Measurements from ENCODE around the gene SEPTIN8.
"Not testable (repeated sequence)": the region's sequence is repeated elsewhere in the genome, so short reads cannot be mapped to it uniquely, and the experiment has no call there.

Gene SEPTIN8

GRCh38 chr5:132812123-132812765, 35.2 kb upstream of the SEPTIN8 start:
- TF ChIP-seq CTCF (IDR thresholded peaks at IDR 0.05; ENCODE audit: poor library complexity, severe bottlenecking) = no peak
- Histone ChIP-seq H3K36me3 (ENCODE audit: low read depth) (no peaks in the 10 kb centered on the region), H3K27ac (ENCODE audit: poor library complexity, severe bottlenecking) (no peak overlapping the region), H3K4me3 (ENCODE audit: severe bottlenecking) (no peak overlapping the region), H3K4me1 (ENCODE audit: insufficient read depth, poor library complexity, severe bottlenecking) (peaks cover 4% of the 10 kb centered on the region), H3K27me3 (ENCODE audit: insufficient read depth, poor library complexity, severe bottlenecking) (no peaks in the 10 kb centered on the region), H3K9me3 (ENCODE audit: severe bottlenecking) (no peaks in the 10 kb centered on the region)
- no peak for DNase-seq (ENCODE audit: low spot score)
- ATAC-seq (ENCODE audit: low read depth) = no peak

GRCh38 chr5:132810605-132811004, 33.6 kb upstream of the SEPTIN8 start:
- Histone ChIP-seq H3K4me1 (ENCODE audit: insufficient read depth, poor library complexity, severe bottlenecking) (peaks cover 4% of the 10 kb centered on the region), H3K4me3 (ENCODE audit: severe bottlenecking) (no peak overlapping the region), H3K27ac (ENCODE audit: poor library complexity, severe bottlenecking) (no peak overlapping the region), H3K36me3 (ENCODE audit: low read depth) (no peaks in the 10 kb centered on the region), H3K27me3 (ENCODE audit: insufficient read depth, poor library complexity, severe bottlenecking) (no peaks in the 10 kb centered on the region), H3K9me3 (ENCODE audit: severe bottlenecking) (no peaks in the 10 kb centered on the region)
- no peak for TF ChIP-seq CTCF (IDR thresholded peaks at IDR 0.05; ENCODE audit: poor library complexity, severe bottlenecking)
- ATAC-seq (ENCODE audit: low read depth) = no peak
- no peak for DNase-seq (ENCODE audit: low spot score)

GRCh38 chr5:132808866-132809265, 31.8 kb upstream of the SEPTIN8 start:
- Histone ChIP-seq H3K27ac (ENCODE audit: poor library complexity, severe bottlenecking) (no peak overlapping the region), H3K4me1 (ENCODE audit: insufficient read depth, poor library complexity, severe bottlenecking) (no peaks in the 10 kb centered on the region), H3K9me3 (ENCODE audit: severe bottlenecking) (no peaks in the 10 kb centered on the region), H3K4me3 (ENCODE audit: severe bottlenecking) (no peak overlapping the region), H3K36me3 (ENCODE audit: low read depth) (no peaks in the 10 kb centered on the region), H3K27me3 (ENCODE audit: insufficient read depth, poor library complexity, severe bottlenecking) (no peaks in the 10 kb centered on the region)
- ATAC-seq (ENCODE audit: low read depth) (no peak), DNase-seq (ENCODE audit: low spot score) (no peak)
- no peak for TF ChIP-seq CTCF (IDR thresholded peaks at IDR 0.05; ENCODE audit: poor library complexity, severe bottlenecking)

GRCh38 chr5:132808448-132808847, 31.4 kb upstream of the SEPTIN8 start:
- no peak; the same call in 2 of the 3 replicates for ATAC-seq (ENCODE audit: low read depth)
- Histone ChIP-seq H3K27ac (ENCODE audit: poor library complexity, severe bottlenecking) (no peak overlapping the region), H3K36me3 (ENCODE audit: low read depth) (no peaks in the 10 kb centered on the region), H3K4me1 (ENCODE audit: insufficient read depth, poor library complexity, severe bottlenecking) (no peaks in the 10 kb centered on the region), H3K9me3 (ENCODE audit: severe bottlenecking) (no peaks in the 10 kb centered on the region), H3K4me3 (ENCODE audit: severe bottlenecking) (no peak overlapping the region), H3K27me3 (ENCODE audit: insufficient read depth, poor library complexity, severe bottlenecking) (no peaks in the 10 kb centered on the region)
- DNase-seq (ENCODE audit: low spot score) = no peak
- no peak for TF ChIP-seq CTCF (IDR thresholded peaks at IDR 0.05; ENCODE audit: poor library complexity, severe bottlenecking)

GRCh38 chr5:132807163-132807838, 30.3 kb upstream of the SEPTIN8 start:
- Histone ChIP-seq H3K27me3 (ENCODE audit: insufficient read depth, poor library complexity, severe bottlenecking) (no peaks in the 10 kb centered on the region), H3K4me1 (ENCODE audit: insufficient read depth, poor library complexity, severe bottlenecking) (no peaks in the 10 kb centered on the region), H3K36me3 (ENCODE audit: low read depth) (no peaks in the 10 kb centered on the region), H3K27ac (ENCODE audit: poor library complexity, severe bottlenecking) (no peak overlapping the region), H3K4me3 (ENCODE audit: severe bottlenecking) (no peak overlapping the region), H3K9me3 (ENCODE audit: severe bottlenecking) (no peaks in the 10 kb centered on the region)
- no peak for DNase-seq (ENCODE audit: low spot score)
- no peak; the same call in 2 of the 3 replicates for ATAC-seq (ENCODE audit: low read depth)
- TF ChIP-seq CTCF (IDR thresholded peaks at IDR 0.05; ENCODE audit: poor library complexity, severe bottlenecking) = peak; percentile 9

- H3K4me3 ChIP-seq (ENCODE audit: severe bottlenecking); H3K27ac ChIP-seq (ENCODE audit: poor library complexity, severe bottlenecking): not testable (repeated sequence)
These were observed 29.7 kb upstream of the SEPTIN8 start for GRCh38 chr5:132806804-132807162.

GRCh38 chr5:132805872-132806271, 28.8 kb upstream of the SEPTIN8 start:
- H3K36me3 ChIP-seq (ENCODE audit: low read depth); H3K4me3 ChIP-seq (ENCODE audit: severe bottlenecking); H3K9me3 ChIP-seq (ENCODE audit: severe bottlenecking); DNase-seq (ENCODE audit: low spot score); H3K4me1 ChIP-seq (ENCODE audit: insufficient read depth, poor library complexity, severe bottlenecking); H3K27me3 ChIP-seq (ENCODE audit: insufficient read depth, poor library complexity, severe bottlenecking); ATAC-seq (ENCODE audit: low read depth); H3K27ac ChIP-seq (ENCODE audit: poor library complexity, severe bottlenecking): not testable (repeated sequence)

More at GRCh38 chr5:132806804-132807162, 29.7 kb upstream of the SEPTIN8 start:
- not testable (repeated sequence) for H3K4me1 ChIP-seq (ENCODE audit: insufficient read depth, poor library complexity, severe bottlenecking); ATAC-seq (ENCODE audit: low read depth); DNase-seq (ENCODE audit: low spot score); H3K36me3 ChIP-seq (ENCODE audit: low read depth); H3K9me3 ChIP-seq (ENCODE audit: severe bottlenecking); H3K27me3 ChIP-seq (ENCODE audit: insufficient read depth, poor library complexity, severe bottlenecking)
